Lung (tissue), 12 donors: ENCODE data around the gene CNTNAP1. TPM values are rescaled to one million over a fixed set of nuclear protein-coding genes. Genes with fewer than 3 reads are reported as not detected.
A peak's percentile ranks its signal among the peaks of the same experiment; 100 is the strongest.

Experiments
- ATAC-seq: fragments of 200-7000 bp; cut with Tn5 transposase; one replicate; pipeline ENCODE4 v1.9.1; 2020; ENCODE audit warnings: moderate number of reproducible peaks; ENCODE audit not compliant: insufficient read depth, low FRiP score
- DNase-seq, 3 donors: peaks; one replicate each; pipeline ENCODE4 v3.0.0-alpha.2; 2013 to 2017
- H3K27ac ChIP-seq, 2 donors: one replicate each; pipeline ENCODE4 v1.5.1; 2013; ENCODE audit warnings: mild to moderate bottlenecking in 2 of 2, moderate library complexity in 2 of 2, control low read depth in 1 of 2, inconsistent platforms in 1 of 2, low read depth in 1 of 2, low read length in 1 of 2
- H3K27me3 ChIP-seq, 3 donors: one replicate each; pipeline ENCODE4 v1.5.1; 2013; ENCODE audit warnings: low read length in 2 of 3; ENCODE audit not compliant: control insufficient read depth in 3 of 3, insufficient read depth in 3 of 3
- H3K36me3 ChIP-seq, 4 donors: one replicate each; pipeline ENCODE4 v1.5.1; 2013; ENCODE audit warnings: low read length in 4 of 4, mild to moderate bottlenecking in 1 of 4, moderate library complexity in 1 of 4; ENCODE audit not compliant: control insufficient read depth in 4 of 4, insufficient read depth in 4 of 4
- H3K4me1 ChIP-seq, 5 donors: one replicate each; pipeline ENCODE4 v1.5.1; 2013; ENCODE audit warnings: low read length in 5 of 5, mild to moderate bottlenecking in 2 of 5, moderate library complexity in 1 of 5; ENCODE audit not compliant: control insufficient read depth in 5 of 5, insufficient read depth in 5 of 5
- H3K4me3 ChIP-seq: one replicate; pipeline ENCODE4 v1.5.1; 2013; ENCODE audit warnings: mild to moderate bottlenecking, control low read depth, moderate library complexity
- H3K9ac ChIP-seq, 2 donors: one replicate each; pipeline ENCODE4 v1.5.1; 2013; ENCODE audit warnings: low read length in 2 of 2, control low read depth in 1 of 2; ENCODE audit not compliant: insufficient read depth in 1 of 2
- H3K9me3 ChIP-seq, 4 donors: one replicate each; pipeline ENCODE4 v1.5.1; 2013; ENCODE audit warnings: low read length in 3 of 4, mild to moderate bottlenecking in 1 of 4, moderate library complexity in 1 of 4; ENCODE audit not compliant: control insufficient read depth in 4 of 4, insufficient read depth in 3 of 4
- CTCF ChIP-seq: IDR thresholded peaks from 2 replicates; pipeline ENCODE4 v1.5.1; 2012; ENCODE audit warnings: mild to moderate bottlenecking; ENCODE audit errors: control extremely low read depth, extremely low read depth
- WGBS, 2 donors: extraction: QIAGEN DNeasy Blood & Tissue Kit; methylation state at CpG; one replicate each; pipeline ENCODE4 v1.1.7; 2013; 5-methylcytosine and 5-hydroxymethylcytosine counted together
- polyA plus RNA-seq, 2 donors: library from polyadenylated mRNA; stranded (reverse); fragments of 200-250 nt; gene quantifications; one replicate each; pipeline ENCODE4 v1.2.1, GENCODE V29; 2013
- total RNA-seq, 2 donors: library from RNA; depleted of rRNA in 1 of 2; stranded (reverse); fragments of >200 nt in 1 of 2; gene quantifications; one replicate each; pipeline ENCODE4 v1.2.1, GENCODE V29; 2014 to 2021
- donor health status: control.
- donor health status: control.
- donor health status: Bipolar disorder and iron deficiency.
- donor health status: healthy.
- donor health status: DM: yes; HTN: yes; CAD: no.

Gene CNTNAP1
- total and polyA plus RNA-seq, 4 donors, result 2.9 to 12.5 (median 7.6) TPM

GRCh38 chr17:42667088-42667951 is 15.0 kb upstream of the CNTNAP1 start:
- Histone ChIP-seq H3K27ac (peak overlapping the region; percentile 66 to 79), H3K4me3 (no peak overlapping the region), H3K27me3 (no peaks in the 10 kb centered on the region), H3K9me3 (no peaks in the 10 kb centered on the region), H3K9ac (peak overlapping the region in 1 of 2 donors; percentile 23), H3K36me3 (peaks cover 2 to 44% (median 37%) of the 10 kb centered on the region in 4 donors), H3K4me1 (peaks cover 0 to 16% (median 7%) of the 10 kb centered on the region in 5 donors)
- TF ChIP-seq CTCF, result no peak
- ATAC-seq (peak; percentile 70), DNase-seq (no peak)
- 48 to 69% methylated on average over 7 of the region's 7 CpGs for WGBS, 2 donors

DNA sequence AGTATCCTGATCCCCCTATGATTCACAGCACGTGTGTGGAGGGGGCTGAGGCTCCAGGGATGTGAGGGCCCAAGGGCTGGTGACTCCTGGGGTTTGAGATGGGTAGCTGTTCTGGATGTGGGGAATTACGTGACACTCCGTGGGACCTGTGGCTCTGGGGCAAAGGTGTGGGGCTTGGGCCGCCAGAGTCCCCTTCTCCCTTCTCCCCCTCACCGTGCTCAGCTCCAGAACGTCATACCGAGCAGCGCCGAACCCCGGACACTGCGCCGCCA is 12.7 kb upstream of the CNTNAP1 start:
- Histone ChIP-seq H3K4me3 (no peak overlapping the region), H3K9me3 (no peaks in the 10 kb centered on the region), H3K27me3 (no peaks in the 10 kb centered on the region), H3K27ac (peak overlapping the region in 1 of 2 donors; percentile 43), H3K9ac (no peak overlapping the region), H3K36me3 (peaks cover 2 to 55% (median 37%) of the 10 kb centered on the region in 4 donors), H3K4me1 (peaks cover 4 to 27% (median 9%) of the 10 kb centered on the region in 5 donors)
- DNase-seq, result no peak
- 60 to 79% methylated on average over 12 of the region's 12 CpGs for WGBS, 2 donors
- no peak for TF ChIP-seq CTCF
- no peak for ATAC-seq

DNA sequence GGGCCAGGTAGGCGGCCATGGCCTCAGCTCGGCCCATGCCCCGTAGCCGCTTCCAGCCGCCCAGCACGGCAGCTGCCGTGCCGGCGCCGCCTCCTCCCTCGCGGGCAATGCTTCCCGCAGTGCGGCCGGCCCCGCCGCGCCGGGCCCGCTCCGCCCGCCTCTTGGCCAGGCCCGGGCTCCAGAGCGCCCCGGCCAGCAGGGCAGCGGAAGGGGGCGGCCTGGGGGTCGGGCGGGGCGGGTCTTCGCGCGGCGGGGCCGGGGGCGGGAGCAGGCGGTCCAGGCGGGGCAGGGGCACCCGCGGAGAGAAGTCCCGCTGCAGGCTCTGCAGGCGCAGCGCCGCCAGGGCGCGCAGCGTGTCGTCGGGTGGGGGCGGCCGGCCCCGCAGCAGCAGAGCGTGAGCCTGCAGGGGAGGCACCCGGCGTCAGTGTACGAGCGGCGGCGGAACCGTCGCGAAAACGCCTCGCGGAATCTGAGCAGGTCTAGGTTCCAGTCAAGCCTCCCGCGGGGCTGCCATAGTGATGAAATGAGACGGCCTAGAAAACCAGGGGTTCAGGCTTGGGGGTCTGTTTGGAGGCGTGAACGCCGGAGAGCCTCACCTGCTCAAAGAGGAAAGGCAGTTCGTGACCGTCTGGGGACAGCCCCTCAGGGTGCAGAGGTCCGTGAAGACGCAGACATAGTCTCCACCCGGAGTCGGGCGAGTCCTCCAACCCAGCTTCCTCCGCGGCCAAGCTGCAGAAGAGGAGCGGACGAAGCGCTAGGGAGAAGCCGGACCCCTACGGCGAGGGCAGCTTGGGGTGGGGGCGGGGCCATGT is 12.1 kb upstream of the CNTNAP1 start:
- DNase-seq (no peak), ATAC-seq (no peak)
- Histone ChIP-seq H3K4me3 (no peak overlapping the region), H3K4me1 (peaks cover 6 to 29% (median 15%) of the 10 kb centered on the region in 5 donors), H3K27ac (peak overlapping the region in 1 of 2 donors; percentile 43), H3K9me3 (no peaks in the 10 kb centered on the region), H3K36me3 (peaks cover 2 to 55% (median 37%) of the 10 kb centered on the region in 4 donors), H3K27me3 (no peaks in the 10 kb centered on the region), H3K9ac (no peak overlapping the region)
- TF ChIP-seq CTCF, result no peak
- WGBS, 2 donors, result 35 to 62% methylated on average over 66 to 87 of the region's 87 CpGs
